Mucosa of rectum (tissue), 2 donors: ENCODE data around the gene ZDHHC12.

ENCODE experiments used
- H3K27ac ChIP-seq, 2 donors: one replicate each; pipeline ENCODE4 v1.7.0; 2013; ENCODE audit warnings: inconsistent platforms in 2 of 2, low read depth in 2 of 2, low read length in 2 of 2
- H3K27me3 ChIP-seq, 2 donors: one replicate each; pipeline ENCODE4 v1.7.0; 2013; ENCODE audit warnings: low read length in 2 of 2; ENCODE audit not compliant: control insufficient read depth in 2 of 2, insufficient read depth in 2 of 2
- H3K36me3 ChIP-seq, 2 donors: one replicate each; pipeline ENCODE4 v1.7.0; 2013; ENCODE audit warnings: low read length in 2 of 2; ENCODE audit not compliant: control insufficient read depth in 2 of 2, insufficient read depth in 2 of 2
- H3K4me1 ChIP-seq, 2 donors: one replicate each; pipeline ENCODE4 v1.7.0; 2013; ENCODE audit warnings: low read length in 2 of 2, mild to moderate bottlenecking in 1 of 2; ENCODE audit not compliant: control insufficient read depth in 2 of 2, insufficient read depth in 2 of 2
- H3K4me3 ChIP-seq, 2 donors: one replicate each; pipeline ENCODE4 v1.7.0; 2013; ENCODE audit warnings: low read length in 2 of 2
- H3K9ac ChIP-seq, 2 donors: one replicate each; pipeline ENCODE4 v1.7.0; 2013; ENCODE audit warnings: low read length in 2 of 2, low read depth in 1 of 2, mild to moderate bottlenecking in 1 of 2
- H3K9me3 ChIP-seq, 2 donors: one replicate each; pipeline ENCODE4 v1.7.0; 2013; ENCODE audit warnings: low read length in 2 of 2; ENCODE audit not compliant: control insufficient read depth in 2 of 2
- donor health status: healthy.
- donor health status: Normal muscosa, but diverticular disease.

Gene ZDHHC12

GRCh38 chr9:128723866-128724743, at the start of gene ZDHHC12:
Gene ZDHHC12, minus strand, starts transcription at chr9:128724127. Its CDS starts 34 bp downstream, at chr9:128724093.
- Histone ChIP-seq H3K4me3 (peak within 1 kb of the TSS; percentile 89 to 93), H3K27ac (peak within 1 kb of the TSS; percentile 76 to 81), H3K4me1 (peaks cover 18 to 21% of the 10 kb centered on the region in 2 donors), H3K27me3 (no peaks in the 10 kb centered on the region), H3K36me3 (peaks cover 9 to 15% of the 10 kb centered on the region in 2 donors), H3K9me3 (no peaks in the 10 kb centered on the region), H3K9ac (peak within 1 kb of the TSS; percentile 93 to 97)

GRCh38 chr9:128773049-128773448, 49.1 kb upstream of the ZDHHC12 start:
- no peaks in the 10 kb centered on the region for H3K9me3 ChIP-seq
- H3K4me3 ChIP-seq: no peak overlapping the region
- no peak overlapping the region for H3K9ac ChIP-seq
- no peak overlapping the region for H3K27ac ChIP-seq
- H3K27me3 ChIP-seq: no peaks in the 10 kb centered on the region
- H3K4me1 ChIP-seq: peaks cover 13 to 15% of the 10 kb centered on the region in 2 donors
- H3K36me3 ChIP-seq: peaks cover 0 to 4% of the 10 kb centered on the region in 2 donors

GRCh38 chr9:128771745-128772519, 48.0 kb upstream of the ZDHHC12 start, which contains the start of gene ZER1:
Gene ZER1, minus strand, starts transcription at chr9:128771927. Its CDS starts 16,362 bp downstream, at chr9:128755565.
- peak within 1 kb of the TSS; percentile 97 to 98 for H3K27ac ChIP-seq
- peaks cover 13 to 15% of the 10 kb centered on the region in 2 donors for H3K4me1 ChIP-seq
- H3K9me3 ChIP-seq: no peaks in the 10 kb centered on the region
- H3K36me3 ChIP-seq: peaks cover 3 to 10% of the 10 kb centered on the region in 2 donors
- H3K9ac ChIP-seq: peak within 1 kb of the TSS; percentile 99
- H3K27me3 ChIP-seq: no peaks in the 10 kb centered on the region
- peak within 1 kb of the TSS; percentile 91 to 97 for H3K4me3 ChIP-seq

- Histone ChIP-seq H3K27ac (peak overlapping the region; percentile 97 to 98), H3K4me3 (peak overlapping the region; percentile 91 to 97), H3K9me3 (no peaks in the 10 kb centered on the region), H3K27me3 (no peaks in the 10 kb centered on the region), H3K36me3 (peaks cover 3 to 10% of the 10 kb centered on the region in 2 donors), H3K9ac (peak overlapping the region; percentile 99), H3K4me1 (peaks cover 13 to 15% of the 10 kb centered on the region in 2 donors)
These were observed 47.3 kb upstream of the ZDHHC12 start for GRCh38 chr9:128771094-128771721.

GRCh38 chr9:128770286-128771030, 46.5 kb upstream of the ZDHHC12 start:
- H3K27ac ChIP-seq: peak overlapping the region; percentile 97 to 98
- peaks cover 3 to 10% of the 10 kb centered on the region in 2 donors for H3K36me3 ChIP-seq
- H3K4me3 ChIP-seq: peak overlapping the region; percentile 91 to 97

GRCh38 chr9:128768606-128769005, 44.7 kb upstream of the ZDHHC12 start:
- Histone ChIP-seq H3K9ac (no peak overlapping the region), H3K36me3 (peaks cover 3 to 13% of the 10 kb centered on the region in 2 donors), H3K9me3 (no peaks in the 10 kb centered on the region), H3K27me3 (no peaks in the 10 kb centered on the region), H3K4me3 (no peak overlapping the region), H3K27ac (no peak overlapping the region), H3K4me1 (peaks cover 13 to 15% of the 10 kb centered on the region in 2 donors)

More at GRCh38 chr9:128770286-128771030, 46.5 kb upstream of the ZDHHC12 start:
- H3K9ac ChIP-seq: peak overlapping the region; percentile 99
- H3K27me3 ChIP-seq: no peaks in the 10 kb centered on the region
- peaks cover 13 to 15% of the 10 kb centered on the region in 2 donors for H3K4me1 ChIP-seq
- H3K9me3 ChIP-seq: no peaks in the 10 kb centered on the region

- no peaks in the 10 kb centered on the region for H3K9me3 ChIP-seq
- H3K9ac ChIP-seq: no peak overlapping the region
- peaks cover 3 to 6% of the 10 kb centered on the region in 2 donors for H3K4me1 ChIP-seq
- H3K4me3 ChIP-seq: no peak overlapping the region
- H3K36me3 ChIP-seq: peaks cover 3 to 13% of the 10 kb centered on the region in 2 donors
- H3K27ac ChIP-seq: no peak overlapping the region
- no peaks in the 10 kb centered on the region for H3K27me3 ChIP-seq
These were observed 41.6 kb upstream of the ZDHHC12 start for GRCh38 chr9:128765499-128765898.

- Histone ChIP-seq H3K9me3 (no peaks in the 10 kb centered on the region), H3K27ac (no peak overlapping the region), H3K4me3 (no peak overlapping the region), H3K4me1 (no peaks in the 10 kb centered on the region), H3K27me3 (no peaks in the 10 kb centered on the region), H3K36me3 (peaks cover 3 to 13% of the 10 kb centered on the region in 2 donors), H3K9ac (no peak overlapping the region)
These were observed 40.4 kb upstream of the ZDHHC12 start for GRCh38 chr9:128764361-128764760.

GRCh38 chr9:128762671-128763449, 38.9 kb upstream of the ZDHHC12 start:
- no peak overlapping the region for H3K27ac ChIP-seq
- H3K9ac ChIP-seq: no peak overlapping the region
- H3K4me1 ChIP-seq: no peaks in the 10 kb centered on the region
- H3K9me3 ChIP-seq: no peaks in the 10 kb centered on the region
- H3K36me3 ChIP-seq: peaks cover 3 to 7% of the 10 kb centered on the region in 2 donors
- no peaks in the 10 kb centered on the region for H3K27me3 ChIP-seq
- no peak overlapping the region for H3K4me3 ChIP-seq
